ENCODE data around the gene FBXL17.

- no peak for TF ChIP-seq YY1 (IDR thresholded peaks at IDR 0.05; ENCODE audit: borderline replicate concordance in 1 of 3, control insufficient read depth in 1 of 3, extremely low read depth in 1 of 3, insufficient read depth in 3 of 3, insufficient read length in 1 of 3, insufficient replicate concordance in 2 of 3, low read depth in 1 of 3, low read length in 2 of 3)
- no peak for TF ChIP-seq EP300 (IDR thresholded peaks at IDR 0.05; ENCODE audit: low read length)
- TF ChIP-seq ATF3 (IDR thresholded peaks at IDR 0.05), result no peak
- TF ChIP-seq ATF3 (CRISPR knock-in tag; conservative IDR thresholded peaks at IDR 0.05), result no peak
- no peak for TF ChIP-seq TCF7L2 (IDR thresholded peaks at IDR 0.05; ENCODE audit: low read depth, low read length)
- no peak for TF ChIP-seq KDM4B (IDR thresholded peaks at IDR 0.05; ENCODE audit: borderline replicate concordance in 2 of 2, low read depth in 1 of 2)
- TF ChIP-seq CHD7 (IDR thresholded peaks at IDR 0.05; ENCODE audit: low read depth, low read length), result no peak
- no peak for TF ChIP-seq MEF2D (tag; conservative IDR thresholded peaks at IDR 0.05; ENCODE audit: low read depth)
- no peak for TF ChIP-seq ZNF133 (CRISPR knock-in tag; IDR thresholded peaks at IDR 0.05)
Measured at GRCh38 chr5:107888541-107888940, 493.4 kb downstream of the FBXL17 start.

All from K562 (cell line).